Activated CD8-positive, alpha-beta memory T cell treated with anti-CD3 and anti-CD28 coated beads, Interleukin-2, amount 50 U/mL, for 24 hours (primary cell): Measurements from ENCODE around the gene KIF23.
A peak's percentile ranks its signal among the peaks of the same experiment; 100 is the strongest.

Experiments
- DNase-seq: peaks from one replicate; pipeline ENCODE4 v3.0.0-alpha.2; 2020; ENCODE audit errors: extremely low read depth

Gene KIF23

DNA sequence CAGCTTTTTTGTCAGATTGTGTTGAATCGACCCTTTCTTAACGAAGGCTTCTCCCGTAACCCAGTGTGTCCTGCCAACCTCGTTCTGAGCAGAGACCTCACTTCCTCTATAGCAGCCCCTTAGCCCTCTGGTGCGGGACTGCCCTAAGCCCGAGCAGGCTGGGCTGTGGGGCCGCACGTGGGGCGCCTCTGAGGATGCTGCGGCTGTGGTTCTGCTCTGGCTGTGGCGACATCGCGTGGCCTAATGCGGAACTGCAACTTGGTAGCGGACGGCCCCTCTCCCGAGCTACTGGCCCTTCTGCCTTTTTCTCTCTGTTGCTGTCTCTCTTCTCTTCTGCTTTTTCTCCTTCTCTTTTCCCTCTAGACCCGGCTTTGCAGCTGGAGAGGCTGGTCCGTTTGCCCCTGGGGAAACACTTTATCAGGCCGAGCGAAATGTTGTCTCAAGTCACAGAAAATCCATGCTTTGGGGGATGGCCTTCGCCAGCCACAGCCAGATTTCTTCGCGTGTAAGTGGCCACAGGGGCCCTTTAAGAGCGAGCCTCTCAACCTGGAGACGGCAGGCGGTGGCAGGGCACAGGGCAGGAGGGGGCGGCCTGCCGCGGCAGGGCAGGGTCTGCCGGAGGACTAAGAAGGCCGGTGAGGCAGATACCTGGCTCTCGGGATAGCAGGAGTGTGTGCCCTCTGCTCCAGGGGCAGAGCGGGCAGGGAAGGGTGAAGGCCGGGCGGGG is 19.4 kb upstream of the KIF23 start:
- DNase-seq, result peak; percentile 60

DNA sequence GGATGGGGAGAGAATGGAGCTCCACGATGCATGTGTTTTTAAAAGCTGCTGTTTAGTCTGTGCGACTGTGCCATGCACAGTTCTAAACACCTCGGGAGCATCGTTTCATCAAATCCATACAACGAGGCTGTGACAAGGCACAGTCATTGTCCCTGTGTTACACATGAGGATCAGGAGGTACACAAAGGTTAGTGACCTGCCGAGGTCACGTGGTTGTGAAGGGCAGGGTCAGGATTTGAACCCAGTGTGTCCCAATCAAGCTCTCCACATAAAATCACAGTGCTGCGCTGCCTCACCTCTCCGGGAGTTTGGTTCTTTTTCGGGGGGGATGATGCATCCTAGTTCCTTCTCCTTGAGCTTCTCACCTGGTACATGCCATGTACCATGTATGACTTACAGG is 18.7 kb upstream of the KIF23 start:
- no peak for DNase-seq

DNA sequence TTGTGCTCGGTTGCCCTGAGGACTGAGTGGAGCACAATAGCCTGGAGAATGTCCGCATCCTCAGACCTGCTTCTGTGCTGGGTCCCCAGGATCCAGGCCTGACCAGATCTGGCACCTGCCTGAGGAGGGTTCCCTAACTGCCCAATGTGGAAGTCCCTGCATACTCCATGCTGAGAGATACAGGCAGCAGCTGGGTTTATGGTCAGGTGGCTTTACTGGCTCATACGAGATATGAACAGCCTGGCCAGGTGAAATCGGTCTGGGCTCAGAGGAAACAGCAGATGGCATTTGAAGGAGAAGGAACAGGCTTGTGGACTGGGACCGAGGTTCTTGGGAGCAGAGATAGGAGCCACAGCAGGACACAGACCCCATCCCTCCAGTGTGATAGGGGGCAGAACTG is 18.2 kb upstream of the KIF23 start:
- DNase-seq, result no peak

GRCh38 chr15:69398491-69398891 is 15.7 kb upstream of the KIF23 start:
- no peak for DNase-seq

- no peak for DNase-seq
These were observed 13.3 kb upstream of the KIF23 start for GRCh38 chr15:69400850-69401249.

- DNase-seq, result no peak
These were observed 11.3 kb upstream of the KIF23 start for GRCh38 chr15:69402816-69403215.

- no peak for DNase-seq
These were observed 10.6 kb upstream of the KIF23 start for GRCh38 chr15:69403594-69403993.

GRCh38 chr15:69405110-69405509 is 9.0 kb upstream of the KIF23 start:
- no peak for DNase-seq

- DNase-seq, result no peak
These were observed 6.3 kb upstream of the KIF23 start for GRCh38 chr15:69407719-69408400.

GRCh38 chr15:69408841-69409240 is 5.3 kb upstream of the KIF23 start:
- no peak for DNase-seq

DNA sequence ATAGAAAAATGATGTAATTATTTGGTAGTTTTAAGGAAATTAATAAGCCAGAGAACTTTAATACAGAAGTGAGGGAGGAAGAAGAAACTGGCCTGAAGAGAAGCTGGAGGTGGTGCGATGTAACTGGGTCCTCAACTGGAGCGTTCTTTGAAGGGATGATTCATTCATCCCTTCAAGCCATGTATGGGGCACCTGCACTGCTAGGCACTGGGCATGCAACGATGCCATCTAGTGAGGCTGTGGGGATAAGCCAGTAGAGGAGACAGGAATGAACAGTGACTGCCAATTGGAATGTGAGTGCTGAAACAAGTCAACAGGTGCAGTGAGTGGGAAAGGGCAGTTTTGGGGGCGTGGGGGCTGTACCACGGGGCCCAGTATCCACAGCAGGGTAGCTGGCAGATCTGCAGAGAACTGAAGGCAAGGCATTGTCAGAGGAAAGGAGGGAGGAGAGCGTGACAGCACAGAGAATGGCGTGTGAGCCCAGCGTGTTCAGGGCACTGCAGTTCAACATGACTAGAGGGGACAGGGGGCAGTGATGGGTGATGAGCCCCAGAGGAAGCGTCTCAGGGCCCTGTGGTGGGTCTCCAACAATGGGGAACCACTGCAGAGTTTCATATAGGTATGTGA is 3.8 kb upstream of the KIF23 start:
- no peak for DNase-seq

DNA sequence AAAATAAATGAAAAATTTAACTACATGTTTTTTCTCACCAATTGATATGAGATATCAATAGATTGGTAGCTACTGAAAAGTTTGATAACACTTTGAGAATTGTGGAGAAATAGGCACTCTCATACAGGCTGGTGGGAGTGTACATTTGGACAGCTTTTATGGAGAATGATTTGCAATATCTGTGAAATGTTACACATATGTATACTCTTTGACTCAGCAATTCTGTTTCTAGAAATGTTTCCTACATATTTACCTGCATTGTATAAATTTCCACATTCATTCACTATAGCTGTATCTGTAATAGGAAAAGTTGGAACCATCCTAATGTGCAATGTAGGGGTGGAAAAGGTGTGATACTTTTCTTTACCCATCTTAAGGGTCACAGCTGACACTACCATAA is 1.9 kb upstream of the KIF23 start:
- DNase-seq, result no peak

- DNase-seq, result no peak
These were observed 1.4 kb upstream of the KIF23 start for GRCh38 chr15:69412701-69413100.

- DNase-seq, result no peak
These were observed 585 bp downstream of the KIF23 start for GRCh38 chr15:69414701-69415167.

DNA sequence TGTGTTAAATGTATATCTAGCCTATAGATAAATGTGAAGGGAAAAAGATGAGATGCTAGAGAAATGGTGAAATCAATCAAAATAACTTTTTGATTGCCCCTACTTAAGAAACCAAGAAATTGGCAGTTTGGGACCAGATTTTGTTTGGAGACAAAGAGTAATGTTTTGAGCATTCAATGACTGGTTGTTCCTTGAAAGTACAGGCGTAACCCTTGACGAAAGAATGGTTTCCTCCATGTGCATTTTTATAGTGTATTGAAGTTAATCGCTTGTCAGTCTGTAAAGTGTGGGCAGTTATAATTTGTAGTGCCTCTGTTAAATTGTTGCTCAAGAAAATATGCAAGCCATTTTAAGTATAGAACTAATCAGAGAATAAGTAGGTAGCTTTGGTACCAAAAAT is 1.2 kb downstream of the KIF23 start:
- DNase-seq, result no peak

DNA sequence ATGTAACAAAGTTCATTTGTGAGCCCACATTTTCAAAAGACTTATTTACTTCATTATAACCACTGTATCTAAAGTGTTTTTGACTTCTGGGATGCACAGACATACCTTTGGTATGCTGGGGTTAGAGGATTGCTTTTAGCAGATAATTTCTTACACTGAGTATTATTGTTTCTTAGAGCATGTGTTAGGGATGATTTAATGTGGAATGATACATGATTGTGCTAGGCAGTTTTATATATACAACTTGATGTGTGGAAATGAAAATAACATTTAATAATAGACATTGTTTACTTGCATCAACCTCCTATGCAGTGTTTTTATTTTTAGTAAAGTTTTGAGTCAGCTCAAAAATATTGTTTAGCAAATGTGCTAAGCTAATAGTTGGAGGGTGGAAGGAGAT is 3.4 kb downstream of the KIF23 start:
- no peak for DNase-seq

- DNase-seq, result no peak
These were observed 7.3 kb downstream of the KIF23 start for GRCh38 chr15:69421498-69421897.

DNA sequence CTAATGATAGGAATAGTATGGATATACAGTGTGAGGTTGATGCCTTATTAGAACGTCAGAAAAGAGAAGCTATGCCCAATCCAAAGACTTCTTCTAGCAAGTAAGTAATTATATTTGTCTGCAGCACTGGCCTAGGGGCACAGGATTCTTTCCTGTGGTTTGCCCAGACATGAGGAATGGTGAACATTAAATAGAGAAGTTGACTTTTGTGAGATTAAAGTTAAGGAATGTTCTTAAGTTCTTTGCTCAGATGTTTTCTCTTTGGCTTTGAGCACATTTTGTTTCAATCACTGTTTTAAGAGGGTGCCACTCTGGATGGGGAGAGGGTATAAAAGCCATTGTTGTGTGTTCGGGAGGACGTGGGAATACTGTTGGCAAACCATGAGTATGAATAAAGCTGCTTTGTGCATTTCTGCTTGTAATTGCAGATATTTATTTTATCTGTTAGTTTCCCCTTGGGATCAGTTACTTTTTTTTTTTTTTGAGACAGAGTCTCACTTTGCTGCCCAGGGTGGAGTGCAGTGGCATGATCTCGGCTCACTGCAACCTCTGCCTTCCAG is 8.3 kb downstream of the KIF23 start:
- no peak for DNase-seq

- no peak for DNase-seq
These were observed 9.9 kb downstream of the KIF23 start for GRCh38 chr15:69424001-69424400.

DNA sequence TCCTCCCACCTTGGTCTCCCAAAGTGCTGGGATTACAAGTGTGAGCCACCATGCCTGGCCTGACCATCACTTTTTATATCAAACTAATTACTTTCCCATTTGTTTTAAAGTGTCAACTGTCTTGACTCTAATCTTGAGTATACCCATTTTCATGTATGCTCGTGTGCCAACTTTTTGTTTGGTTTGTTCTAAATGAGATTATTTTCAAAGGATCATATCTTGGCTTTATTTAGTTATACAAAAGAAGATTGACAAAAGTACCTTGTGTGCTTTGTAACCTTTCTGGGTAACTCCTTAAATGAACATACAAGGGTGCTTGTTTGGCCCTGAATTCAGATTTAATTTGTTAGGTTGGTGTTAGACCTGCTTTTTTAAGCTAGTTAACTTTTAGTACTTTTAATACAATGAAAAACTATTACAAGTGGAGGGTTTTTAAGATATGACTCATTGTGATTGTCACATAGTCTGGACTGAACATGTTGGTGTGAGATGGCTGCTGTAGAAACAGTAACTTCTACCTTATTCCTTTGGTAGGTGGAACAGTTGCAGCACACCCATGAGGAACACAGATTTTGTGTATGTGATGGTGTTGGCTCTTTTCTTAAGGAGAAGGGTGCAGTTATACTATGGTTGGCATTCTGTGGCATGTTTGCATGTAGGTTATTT is 10.7 kb downstream of the KIF23 start:
- no peak for DNase-seq

GRCh38 chr15:69433831-69434230 is 19.7 kb downstream of the KIF23 start:
- no peak for DNase-seq

DNA sequence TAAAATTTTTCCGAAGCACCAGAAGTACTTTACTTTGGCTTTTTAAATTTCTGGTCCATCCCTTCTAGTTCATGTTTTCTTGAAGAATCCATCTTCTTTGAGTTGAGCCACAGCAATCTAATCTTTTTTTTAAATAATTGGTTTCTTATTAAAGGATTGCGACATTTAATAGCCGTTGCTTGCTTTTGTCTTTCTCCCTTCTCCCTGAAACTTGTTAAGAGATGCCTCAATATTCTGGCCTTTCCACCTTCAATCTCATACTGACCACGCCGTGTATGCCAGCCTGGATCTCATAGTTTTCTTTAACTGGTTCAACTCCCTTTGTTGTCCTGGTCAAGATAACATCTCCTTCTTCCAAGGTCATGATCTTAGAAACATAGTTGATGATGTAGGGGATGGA is 20.1 kb downstream of the KIF23 start:
- DNase-seq, result no peak
